Nephron (organoid): Measurements from ENCODE around the gene INTS12.
A peak's percentile ranks its signal among the peaks of the same experiment; 100 is the strongest.

Source experiments
- H3K27ac Mint-ChIP-seq, 3 experiments: 2 replicates each; pipeline ENCODE4 v1.8.0; 2020; ENCODE audit warnings: mixed read lengths in 3 of 3, mild to moderate bottlenecking in 2 of 3, moderate library complexity in 1 of 3
- H3K27me3 Mint-ChIP-seq: 2 replicates; pipeline ENCODE4 v1.8.0; 2021; ENCODE audit warnings: low read depth, mild to moderate bottlenecking, moderate library complexity, mixed read lengths
- H3K36me3 Mint-ChIP-seq: 2 replicates; pipeline ENCODE4 v1.8.0; 2020; ENCODE audit warnings: low read depth, mixed read lengths
- H3K4me1 Mint-ChIP-seq: 2 replicates; pipeline ENCODE4 v1.8.0; 2020; ENCODE audit warnings: mixed read lengths
- H3K4me3 Mint-ChIP-seq, 3 experiments: 2 replicates each; pipeline ENCODE4 v1.8.0; 2020; ENCODE audit warnings: mild to moderate bottlenecking in 3 of 3, mixed read lengths in 3 of 3, moderate library complexity in 2 of 3
- H3K9me3 Mint-ChIP-seq: 2 replicates; pipeline ENCODE4 v1.8.0; 2020; ENCODE audit warnings: mixed read lengths
- TF ChIP-seq, protein P1 (sequence below), 3 experiments: fragments of 200-600 bp; sonication (generic); IDR thresholded peaks; one replicate each; pipeline ENCODE4 v1.5.0; 2021; ENCODE audit warnings: antibody characterized with exemption in 3 of 3; ENCODE audit not compliant: unreplicated experiment in 3 of 3

Gene INTS12

DNA sequence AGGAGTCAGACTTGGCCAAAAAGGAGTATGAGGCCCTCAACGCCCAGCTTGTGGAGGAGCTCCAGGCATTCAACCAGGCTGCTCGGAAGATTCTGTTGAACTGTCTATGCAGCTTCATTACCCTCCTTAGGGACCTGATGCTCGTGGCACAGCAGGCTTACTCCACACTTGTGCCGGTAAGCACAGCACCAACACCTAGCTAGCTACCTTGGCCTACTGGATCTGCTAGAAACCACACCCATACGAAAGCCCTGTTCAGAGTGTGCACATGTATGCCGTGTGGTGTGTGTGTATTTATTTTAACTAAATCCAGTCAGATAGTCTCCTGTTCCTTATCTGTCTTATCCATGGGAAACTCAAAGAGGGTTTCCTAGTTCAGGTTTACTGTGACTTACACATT lies 49.3 kb downstream of the INTS12 start:
- TF ChIP-seq, protein P1, sequence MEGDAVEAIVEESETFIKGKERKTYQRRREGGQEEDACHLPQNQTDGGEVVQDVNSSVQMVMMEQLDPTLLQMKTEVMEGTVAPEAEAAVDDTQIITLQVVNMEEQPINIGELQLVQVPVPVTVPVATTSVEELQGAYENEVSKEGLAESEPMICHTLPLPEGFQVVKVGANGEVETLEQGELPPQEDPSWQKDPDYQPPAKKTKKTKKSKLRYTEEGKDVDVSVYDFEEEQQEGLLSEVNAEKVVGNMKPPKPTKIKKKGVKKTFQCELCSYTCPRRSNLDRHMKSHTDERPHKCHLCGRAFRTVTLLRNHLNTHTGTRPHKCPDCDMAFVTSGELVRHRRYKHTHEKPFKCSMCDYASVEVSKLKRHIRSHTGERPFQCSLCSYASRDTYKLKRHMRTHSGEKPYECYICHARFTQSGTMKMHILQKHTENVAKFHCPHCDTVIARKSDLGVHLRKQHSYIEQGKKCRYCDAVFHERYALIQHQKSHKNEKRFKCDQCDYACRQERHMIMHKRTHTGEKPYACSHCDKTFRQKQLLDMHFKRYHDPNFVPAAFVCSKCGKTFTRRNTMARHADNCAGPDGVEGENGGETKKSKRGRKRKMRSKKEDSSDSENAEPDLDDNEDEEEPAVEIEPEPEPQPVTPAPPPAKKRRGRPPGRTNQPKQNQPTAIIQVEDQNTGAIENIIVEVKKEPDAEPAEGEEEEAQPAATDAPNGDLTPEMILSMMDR (IDR thresholded peaks at IDR 0.05; ENCODE audit: unreplicated experiment in 3 of 3): no peak
- H3K27ac Mint-ChIP-seq: no peak overlapping the region
- H3K27me3 Mint-ChIP-seq: no peaks in the 10 kb centered on the region
- H3K9me3 Mint-ChIP-seq: no peaks in the 10 kb centered on the region
- H3K36me3 Mint-ChIP-seq: no peaks in the 10 kb centered on the region
- no peak overlapping the region for H3K4me3 Mint-ChIP-seq
- H3K4me1 Mint-ChIP-seq: peaks cover 8% of the 10 kb centered on the region

- no peaks in the 10 kb centered on the region for H3K9me3 Mint-ChIP-seq
- TF ChIP-seq, protein P1 (IDR thresholded peaks at IDR 0.05; ENCODE audit: unreplicated experiment in 3 of 3): no peak
- no peaks in the 10 kb centered on the region for H3K27me3 Mint-ChIP-seq
- no peaks in the 10 kb centered on the region for H3K36me3 Mint-ChIP-seq
- H3K4me3 Mint-ChIP-seq: no peak overlapping the region
- H3K4me1 Mint-ChIP-seq: peaks cover 12% of the 10 kb centered on the region
- H3K27ac Mint-ChIP-seq: no peak overlapping the region
These were observed 51.2 kb downstream of the INTS12 start for GRCh38 chr4:105657117-105657765.

GRCh38 chr4:105652286-105652888 lies 56.1 kb downstream of the INTS12 start:
- peak overlapping the region in 1 of 3 experiments; percentile 3 for H3K4me3 Mint-ChIP-seq

DNA sequence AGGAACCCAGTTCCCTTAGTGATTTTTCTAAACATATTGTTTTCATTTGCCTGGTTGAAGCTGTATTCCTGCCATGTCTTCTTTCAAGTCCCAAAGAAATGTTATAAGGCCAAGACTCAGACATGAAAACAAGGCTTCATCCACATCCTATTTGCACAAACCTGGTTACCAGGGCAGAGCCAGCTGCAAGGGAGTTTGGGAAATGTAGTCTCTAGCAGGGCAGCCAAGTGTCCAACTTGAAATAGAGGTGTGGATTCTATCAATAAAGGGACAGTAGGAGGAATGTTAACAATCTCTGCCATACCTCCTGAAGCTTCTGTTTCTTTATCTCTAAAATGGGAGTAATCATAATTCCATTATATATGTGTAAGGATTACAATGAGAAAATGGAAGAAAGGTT lies 56.6 kb downstream of the INTS12 start:
- TF ChIP-seq, protein P1 (IDR thresholded peaks at IDR 0.05; ENCODE audit: unreplicated experiment in 3 of 3): no peak
- Mint-ChIP-seq H3K27me3 (no peaks in the 10 kb centered on the region), H3K9me3 (no peaks in the 10 kb centered on the region), H3K4me3 (peak overlapping the region in 1 of 3 experiments; percentile 3), H3K36me3 (no peaks in the 10 kb centered on the region), H3K27ac (peak overlapping the region; percentile 23 to 74 (median 42)), H3K4me1 (peaks cover 34% of the 10 kb centered on the region)

More at GRCh38 chr4:105652286-105652888, 56.1 kb downstream of the INTS12 start:
- H3K9me3 Mint-ChIP-seq: no peaks in the 10 kb centered on the region
- H3K36me3 Mint-ChIP-seq: no peaks in the 10 kb centered on the region
- H3K4me1 Mint-ChIP-seq: peaks cover 34% of the 10 kb centered on the region
- H3K27ac Mint-ChIP-seq: peak overlapping the region; percentile 23 to 74 (median 42)
- H3K27me3 Mint-ChIP-seq: no peaks in the 10 kb centered on the region
- TF ChIP-seq, protein P1 (IDR thresholded peaks at IDR 0.05; ENCODE audit: unreplicated experiment in 3 of 3): no peak

- Mint-ChIP-seq H3K27me3 (no peaks in the 10 kb centered on the region), H3K36me3 (no peaks in the 10 kb centered on the region), H3K4me3 (no peak overlapping the region), H3K4me1 (peaks cover 34% of the 10 kb centered on the region), H3K9me3 (no peaks in the 10 kb centered on the region), H3K27ac (peak overlapping the region in 2 of 3 experiments; percentile 16 to 18)
- TF ChIP-seq, protein P1 (IDR thresholded peaks at IDR 0.05; ENCODE audit: unreplicated experiment in 3 of 3): no peak
These were observed 58.3 kb downstream of the INTS12 start for GRCh38 chr4:105650190-105650589.

- TF ChIP-seq, protein P1 (IDR thresholded peaks at IDR 0.05; ENCODE audit: unreplicated experiment in 3 of 3): no peak
- Mint-ChIP-seq H3K36me3 (no peaks in the 10 kb centered on the region), H3K4me1 (peaks cover 31% of the 10 kb centered on the region), H3K9me3 (peaks cover 1% of the 10 kb centered on the region), H3K4me3 (no peak overlapping the region), H3K27me3 (no peaks in the 10 kb centered on the region), H3K27ac (peak overlapping the region in 1 of 3 experiments; percentile 16)
These were observed 63.0 kb downstream of the INTS12 start for GRCh38 chr4:105645440-105645839.
